ENCODE results near the gene SCAMP2. TPM values are rescaled to one million over a fixed set of nuclear protein-coding genes. Genes with fewer than 3 reads are reported as not detected.

Gene SCAMP2
- total and polyA plus RNA-seq, 10 of the 15 experiments (the other 5 are each of a cell fraction or from before 2014, with no cell fraction given) = 10.9 to 158 (median 99.6) TPM

- no peak for FAIRE-seq
- SMC1A ChIA-PET (ENCODE audit: uncharacterized antibody, unreplicated experiment) = interaction anchor here (1.2 to 6.1 kb wide), 5 partner anchors 11 to 71 kb away, joined by 3 to 43 read pairs (median 7); no protein-coding TSS in a partner anchor
Measured at GRCh38 chr15:74841891-74842373, 31.2 kb downstream of the SCAMP2 start.

More at GRCh38 chr15:74841891-74842373, 31.2 kb downstream of the SCAMP2 start:
- ChIA-PET POLR2A (interaction anchor here (0.5 to 1.6 kb wide), 4 partner anchors 23 to 225 kb away, joined by 3 to 10 read pairs (median 6); no protein-coding TSS in a partner anchor), RAD21 (ENCODE audit: unreplicated experiment) (interaction anchor here (1.4 to 3.1 kb wide), 6 partner anchors 17 to 73 kb away, joined by 4 to 19 read pairs (median 10); partner anchors contain the start of gene FAM219B), CTCF (interaction anchor here (0.7 to 6.2 kb wide), 16 partner anchors 15 to 210 kb away, joined by 3 to 59 read pairs (median 5); partner anchors contain the start of gene FAM219B)
- intact Hi-C loops (cut with micrococcal nuclease; ENCODE audit: unreplicated experiment) = loop anchor here (2.0 to 5.0 kb wide), 4 partner anchors 29 to 71 kb away; no protein-coding TSS in a partner anchor
- H4K20me1 ChIP-seq (ENCODE audit: control insufficient read depth, insufficient read depth) = no peaks in the 10 kb centered on the region
- peak overlapping the region; percentile 93 for H3K4me2 ChIP-seq (ENCODE audit: control insufficient read depth, insufficient read depth)
- H3K79me2 ChIP-seq (ENCODE audit: control insufficient read depth, insufficient read depth, low read length) = peaks cover 3% of the 10 kb centered on the region; the same call in 1 of the 2 replicates
- BruUV-seq (replicated peaks) = no TSS peak
- H3K27ac ChIP-seq (ENCODE audit: control insufficient read depth, insufficient read depth) = no peak overlapping the region
- peak overlapping the region; percentile 86 for H3K4me3 ChIP-seq
- in situ Hi-C loops (cut with MboI) = no loop called here
- H3K4me1 ChIP-seq (ENCODE audit: control insufficient read depth, insufficient read depth, low read length) = peaks cover 13% of the 10 kb centered on the region
- H3K27me3 ChIP-seq (replicated peaks in 1 of 2; ENCODE audit: control insufficient read depth in 2 of 2, insufficient read depth in 2 of 2, low read length in 1 of 2) = no peaks in the 10 kb centered on the region
- DNase-seq (ENCODE audit: low read depth, low spot score) = no peak
- no peak for TF ChIP-seq IKZF1 (conservative IDR thresholded peaks at IDR 0.05)
- TF ChIP-seq EED (IDR thresholded peaks at IDR 0.05; ENCODE audit: low read depth) = no peak
- no peak for TF ChIP-seq JUND (IDR thresholded peaks at IDR 0.05; ENCODE audit: low read depth, low read length)
- TF ChIP-seq GABPA (IDR thresholded peaks at IDR 0.05; ENCODE audit: low read depth) = no peak
- TF ChIP-seq, protein P1, sequence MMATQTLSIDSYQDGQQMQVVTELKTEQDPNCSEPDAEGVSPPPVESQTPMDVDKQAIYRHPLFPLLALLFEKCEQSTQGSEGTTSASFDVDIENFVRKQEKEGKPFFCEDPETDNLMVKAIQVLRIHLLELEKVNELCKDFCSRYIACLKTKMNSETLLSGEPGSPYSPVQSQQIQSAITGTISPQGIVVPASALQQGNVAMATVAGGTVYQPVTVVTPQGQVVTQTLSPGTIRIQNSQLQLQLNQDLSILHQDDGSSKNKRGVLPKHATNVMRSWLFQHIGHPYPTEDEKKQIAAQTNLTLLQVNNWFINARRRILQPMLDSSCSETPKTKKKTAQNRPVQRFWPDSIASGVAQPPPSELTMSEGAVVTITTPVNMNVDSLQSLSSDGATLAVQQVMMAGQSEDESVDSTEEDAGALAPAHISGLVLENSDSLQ (IDR thresholded peaks at IDR 0.05) = no peak
- no peak for TF ChIP-seq BRCA1 (IDR thresholded peaks at IDR 0.05; ENCODE audit: low read depth, low read length)
- TF ChIP-seq, protein P2, sequence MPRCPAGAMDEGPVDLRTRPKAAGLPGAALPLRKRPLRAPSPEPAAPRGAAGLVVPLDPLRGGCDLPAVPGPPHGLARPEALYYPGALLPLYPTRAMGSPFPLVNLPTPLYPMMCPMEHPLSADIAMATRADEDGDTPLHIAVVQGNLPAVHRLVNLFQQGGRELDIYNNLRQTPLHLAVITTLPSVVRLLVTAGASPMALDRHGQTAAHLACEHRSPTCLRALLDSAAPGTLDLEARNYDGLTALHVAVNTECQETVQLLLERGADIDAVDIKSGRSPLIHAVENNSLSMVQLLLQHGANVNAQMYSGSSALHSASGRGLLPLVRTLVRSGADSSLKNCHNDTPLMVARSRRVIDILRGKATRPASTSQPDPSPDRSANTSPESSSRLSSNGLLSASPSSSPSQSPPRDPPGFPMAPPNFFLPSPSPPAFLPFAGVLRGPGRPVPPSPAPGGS (IDR thresholded peaks at IDR 0.05; ENCODE audit: borderline replicate concordance, insufficient read depth, low read depth, low read length, poor library complexity, severe bottlenecking) = no peak
- no peak for TF ChIP-seq ZNF384 (IDR thresholded peaks at IDR 0.05; ENCODE audit: borderline replicate concordance, low read depth, low read length)
- no peak for TF ChIP-seq MTA2 (IDR thresholded peaks at IDR 0.05; ENCODE audit: low read depth)
- H3K9ac ChIP-seq (ENCODE audit: control insufficient read depth, insufficient read depth, low read length) = peak overlapping the region; percentile 77
- 80% methylated on average over 14 of the region's 14 CpGs for WGBS (ENCODE audit: insufficient coverage, insufficient replicate concordance, low lambda C conversion rate, missing lambda C conversion rate)
- no peak for ATAC-seq
- H3K36me3 ChIP-seq (ENCODE audit: control insufficient read depth in 2 of 2, insufficient read depth in 2 of 2, low read length in 1 of 2) = peaks cover 4 to 15% of the 10 kb centered on the region in 2 experiments; a peak in 3 of 4 replicates
- no peaks in the 10 kb centered on the region for H3K9me3 ChIP-seq (replicated peaks; ENCODE audit: control insufficient read depth, insufficient read depth, low read length)
- no peak overlapping the region for H2AFZ ChIP-seq (ENCODE audit: control insufficient read depth, low read depth, low read length)
